CD4-positive, alpha-beta memory T cell (primary cell): ENCODE measurements around the gene TWF2. TPM values are rescaled to one million over a fixed set of nuclear protein-coding genes. Genes with fewer than 3 reads are reported as not detected.
A peak's percentile ranks its signal among the peaks of the same experiment; 100 is the strongest.

Experiments used
- CTCF ChIA-PET: fragments of 350-600 bp; sonication (Branson Sonifier 250); formaldehyde crosslinking; loops from one replicate; lab custom pipeline; 2021; ENCODE audit warnings: inconsistent platforms; ENCODE audit not compliant: partially characterized antibody; lab: Charles Lee
- POLR2A ChIA-PET: fragments of 350-600 bp; sonication (Branson Sonifier 250); formaldehyde crosslinking; loops from one replicate; lab custom pipeline; 2021; ENCODE audit not compliant: partially characterized antibody; lab: Charles Lee
- DNase-seq, 5 donors: peaks; one replicate each; pipeline versions ENCODE4 v3.0.0 to v3.0.0-alpha.2; 2020 to 2022; ENCODE audit warnings: mixed read lengths in 1 of 5
- H3K27ac ChIP-seq: one replicate; pipeline ENCODE4 v1.7.0; 2013; ENCODE audit warnings: low read depth, low read length
- H3K27me3 ChIP-seq: 2 replicates; pipeline ENCODE4 v1.7.0; 2013; ENCODE audit warnings: mild to moderate bottlenecking, low read length, moderate library complexity; ENCODE audit not compliant: insufficient read depth
- H3K36me3 ChIP-seq: 2 replicates; pipeline ENCODE4 v1.7.0; 2013; ENCODE audit warnings: mild to moderate bottlenecking, low read length, moderate library complexity; ENCODE audit not compliant: insufficient read depth
- H3K4me1 ChIP-seq: 2 replicates; pipeline ENCODE4 v1.7.0; 2013; ENCODE audit warnings: mild to moderate bottlenecking, low read length, moderate library complexity; ENCODE audit not compliant: insufficient read depth
- H3K4me3 ChIP-seq, 2 donors: one replicate each; pipeline ENCODE4 v1.7.0; 2013; ENCODE audit warnings: low read length in 2 of 2, mild to moderate bottlenecking in 1 of 2
- H3K9me3 ChIP-seq, 2 donors: one replicate each; pipeline ENCODE4 v1.7.0; 2013; ENCODE audit warnings: low read length in 2 of 2, control low read depth in 1 of 2; ENCODE audit not compliant: control insufficient read depth in 1 of 2
- H3K27ac Mint-ChIP-seq, 7 donors: one replicate each; pipeline ENCODE4 v1.8.0; 2020 to 2021; ENCODE audit warnings: mixed read lengths in 7 of 7, mild to moderate bottlenecking in 6 of 7, inconsistent platforms in 3 of 7, moderate library complexity in 3 of 7
- H3K27me3 Mint-ChIP-seq, 2 donors: one replicate each; pipeline ENCODE4 v1.8.0; 2020 to 2021; ENCODE audit warnings: mixed read lengths in 2 of 2
- H3K36me3 Mint-ChIP-seq, 2 donors: one replicate each; pipeline ENCODE4 v1.8.0; 2020 to 2021; ENCODE audit warnings: mixed read lengths in 2 of 2, inconsistent platforms in 1 of 2, mild to moderate bottlenecking in 1 of 2
- H3K4me1 Mint-ChIP-seq, 4 donors: one replicate each; pipeline ENCODE4 v1.8.0; 2020 to 2021; ENCODE audit warnings: mixed read lengths in 4 of 4, mild to moderate bottlenecking in 1 of 4
- H3K4me3 Mint-ChIP-seq, 8 donors: one replicate each; pipeline ENCODE4 v1.8.0; 2020 to 2021; ENCODE audit warnings: mixed read lengths in 8 of 8, mild to moderate bottlenecking in 7 of 8, moderate library complexity in 6 of 8, inconsistent platforms in 3 of 8
- H3K9me3 Mint-ChIP-seq, 8 donors: one replicate each; pipeline ENCODE4 v1.8.0; 2020 to 2021; ENCODE audit warnings: mixed read lengths in 8 of 8, mild to moderate bottlenecking in 5 of 8, inconsistent platforms in 3 of 8, moderate library complexity in 1 of 8
- intact Hi-C: fragments of 100-400 bp; cut with micrococcal nuclease; formaldehyde crosslinking; loops from one replicate; pipeline ENCODE4 v1.15.1; 2023
- microRNA-seq: library from miRNA; unstranded; fragments of <30 nt; microRNA quantifications from one replicate; pipeline ENCODE4 v1.2.0, GENCODE V29; 2021; ENCODE audit warnings: borderline replicate concordance, borderline number of aligned reads, borderline microRNAs expressed, mixed read lengths
- polyA plus RNA-seq, 2 donors: library from polyadenylated mRNA; unstranded; fragments of 300-500 nt; fragmentation: Illumina TruSeq; gene quantifications; one replicate each; pipeline ENCODE4 v1.2.3, GENCODE V29; 2021
- total RNA-seq, 2 experiments: library from RNA; stranded (reverse); gene quantifications; one replicate each; pipeline ENCODE4 v1.2.3, GENCODE V29; 2021

The TWF2 gene
- total and polyA plus RNA-seq, 4 experiments from 2014 or later = 69.3 to 124 (median 98.9) TPM

DNA sequence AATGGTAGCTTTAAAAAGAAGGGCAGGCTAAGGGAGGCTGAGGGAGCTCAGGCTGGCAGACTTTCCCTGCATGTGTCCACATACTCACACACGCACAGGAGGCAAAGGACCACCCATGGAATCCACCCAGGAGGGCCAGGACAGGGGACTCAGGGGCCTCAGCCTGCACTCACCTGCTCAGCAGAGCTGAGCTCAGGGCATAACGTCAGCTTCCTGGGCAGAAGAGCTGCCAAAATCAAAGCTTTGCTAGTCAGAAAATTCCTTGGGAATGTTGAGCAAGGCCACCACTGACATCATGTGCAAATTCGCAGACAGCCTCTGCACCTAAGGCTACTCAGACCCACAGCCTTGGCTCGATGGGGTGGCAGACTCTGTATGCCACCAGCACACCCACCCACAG, 57.4 kb downstream of the TWF2 start:
- Histone ChIP-seq H3K9me3 (no peaks in the 10 kb centered on the region), H3K4me1 (peaks cover 15% of the 10 kb centered on the region), H3K27ac (no peak overlapping the region), H3K27me3 (no peaks in the 10 kb centered on the region), H3K36me3 (no peaks in the 10 kb centered on the region), H3K4me3 (no peak overlapping the region)
- Mint-ChIP-seq H3K27me3 (no peaks in the 10 kb centered on the region), H3K4me1 (peaks cover 2 to 18% (median 10%) of the 10 kb centered on the region in 4 donors), H3K9me3 (no peaks in the 10 kb centered on the region), H3K4me3 (no peak overlapping the region), H3K36me3 (no peaks in the 10 kb centered on the region), H3K27ac (peak overlapping the region in 3 of 7 donors; percentile 18 to 25 (median 22))
- POLR2A ChIA-PET = interaction anchor here (1.4 to 1.8 kb wide), 2 partner anchors 16 to 26 kb away, joined by 3 to 4 read pairs; no protein-coding TSS in a partner anchor
- DNase-seq = no peak
- intact Hi-C loops = no loop called here
- CTCF ChIA-PET = interaction anchor here (1.7 kb wide), 1 partner anchor 158 kb away, joined by 3 read pairs; no protein-coding TSS in a partner anchor

Small RNA genes lying within 50 kb of the gene (microRNA-seq; reads per million reads assigned to microRNA genes)
- gene MIRLET7G = 355,952 reads per million, percentile 100 among the genes with 10 or more reads in this experiment

Other genes with a start within 250 kb of the TWF2 start
- 1,000 to 10,000 TPM; 1,263 to 1,270 TPM for gene RPL29, start 243.3 kb downstream of the TWF2 start, total RNA-seq
- gene RPL29, start 243.3 kb downstream of the TWF2 start, polyA plus RNA-seq = 1,000 to 10,000 TPM in 1 of 2 donors, 100 to 1,000 TPM in 1; 967 to 1,467 TPM
- gene DUSP7, start 182.6 kb downstream of the TWF2 start, total RNA-seq = 10 to 100 TPM; 43.6 to 44.7 TPM
- 10 to 100 TPM in 1 of 2 donors, 1 to 10 TPM in 1; 2.8 to 10.2 TPM for gene DUSP7, start 182.6 kb downstream of the TWF2 start, polyA plus RNA-seq
- gene POC1A, start 84.7 kb downstream of the TWF2 start, total RNA-seq = 1 to 10 TPM in 1 of 2 experiments, under 1 TPM in 1; 0.99 to 1.1 TPM
- gene POC1A, start 84.7 kb downstream of the TWF2 start, polyA plus RNA-seq = 1 to 10 TPM in 1 of 2 donors, under 1 TPM in 1; 0.36 to 2.4 TPM
- gene ALAS1, start 41.0 kb downstream of the TWF2 start, total RNA-seq = 10 to 100 TPM; 30.0 to 34.6 TPM
- gene ALAS1, start 41.0 kb downstream of the TWF2 start, polyA plus RNA-seq = 10 to 100 TPM; 30.5 to 35.4 TPM
- 1 to 10 TPM; 2.3 to 3.0 TPM for gene TLR9, start 13.5 kb downstream of the TWF2 start, total RNA-seq
- not detected for gene TLR9, start 13.5 kb downstream of the TWF2 start, polyA plus RNA-seq
- 10 to 100 TPM; 70.2 to 81.1 TPM for gene PPM1M, start 6.6 kb upstream of the TWF2 start, total RNA-seq
- gene PPM1M, start 6.6 kb upstream of the TWF2 start, polyA plus RNA-seq = 10 to 100 TPM; 52.0 to 85.3 TPM
- 100 to 1,000 TPM; 149 to 150 TPM for gene WDR82, start 39.5 kb upstream of the TWF2 start, total RNA-seq
- gene WDR82, start 39.5 kb upstream of the TWF2 start, polyA plus RNA-seq = 100 to 1,000 TPM in 1 of 2 donors, 10 to 100 TPM in 1; 62.3 to 143 TPM
- 10 to 100 TPM; 29.4 to 35.1 TPM for gene GLYCTK, start 48.7 kb upstream of the TWF2 start, total RNA-seq
- gene GLYCTK, start 48.7 kb upstream of the TWF2 start, polyA plus RNA-seq = 1 to 10 TPM; 4.9 to 9.7 TPM
- 10 to 100 TPM; 45.1 to 49.8 TPM for gene DNAH1, start 77.2 kb upstream of the TWF2 start, total RNA-seq
- 1 to 10 TPM in 1 of 2 donors, under 1 TPM in 1; 0.02 to 1.2 TPM for gene DNAH1, start 77.2 kb upstream of the TWF2 start, polyA plus RNA-seq
- 10 to 100 TPM; 77.2 to 88.8 TPM for gene BAP1, start 170.8 kb upstream of the TWF2 start, total RNA-seq
- 10 to 100 TPM; 10.0 to 26.9 TPM for gene BAP1, start 170.8 kb upstream of the TWF2 start, polyA plus RNA-seq
- gene PHF7, start 171.5 kb upstream of the TWF2 start, total RNA-seq = 10 to 100 TPM; 13.3 to 15.1 TPM
- gene PHF7, start 171.5 kb upstream of the TWF2 start, polyA plus RNA-seq = 10 to 100 TPM in 1 of 2 donors, 1 to 10 TPM in 1; 4.6 to 10.2 TPM
- gene SEMA3G, start 205.9 kb upstream of the TWF2 start, total RNA-seq = under 1 TPM; 0.17 to 0.22 TPM
- gene SEMA3G, start 205.9 kb upstream of the TWF2 start, polyA plus RNA-seq = under 1 TPM in 1 of 2 donors, not detected in 1; 0.29 TPM
- 1 to 10 TPM; 5.3 to 7.1 TPM for gene TNNC1, start 214.9 kb upstream of the TWF2 start, total RNA-seq
- under 1 TPM in 1 of 2 donors, not detected in 1; 0.92 TPM for gene TNNC1, start 214.9 kb upstream of the TWF2 start, polyA plus RNA-seq
- gene NISCH, start 216.4 kb upstream of the TWF2 start, total RNA-seq = 100 to 1,000 TPM; 189 to 205 TPM
- 10 to 100 TPM; 10.2 to 25.8 TPM for gene NISCH, start 216.4 kb upstream of the TWF2 start, polyA plus RNA-seq